Dedifferentiated amniotic fluid mesenchymal stem cell (primary cell): Measurements from ENCODE around the gene PCDH18.

Experiments used
- DNase-seq: peaks from one replicate; pipeline ENCODE4 v3.0.0-alpha.2; 2016; ENCODE audit errors: extremely low spot score

Gene PCDH18

GRCh38 chr4:137471895-137472294, 60.4 kb downstream of the PCDH18 start:
- DNase-seq = no peak

DNA sequence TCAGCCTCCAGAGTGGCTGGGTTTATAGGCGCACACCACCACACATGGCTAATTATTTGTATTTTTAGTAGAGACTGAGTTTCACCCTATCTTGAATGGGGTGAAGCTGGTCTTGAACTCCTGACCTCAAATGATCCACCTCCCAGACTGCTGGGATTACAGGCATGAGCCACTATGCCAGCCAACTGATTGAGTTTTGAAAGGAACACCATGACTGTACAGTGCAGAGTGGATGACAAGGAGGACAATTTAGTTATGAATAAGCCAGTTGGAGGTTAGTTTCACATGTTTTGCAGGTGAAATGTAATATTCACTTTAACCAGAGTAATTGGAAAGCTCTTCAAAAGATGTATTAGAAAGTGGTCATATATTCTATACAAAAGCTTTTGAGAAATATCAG, 60.8 kb downstream of the PCDH18 start:
- DNase-seq = no peak

GRCh38 chr4:137470806-137471205, 61.5 kb downstream of the PCDH18 start:
- DNase-seq = no peak
